GM11168 (cell line): Measurements from ENCODE around the gene SLC8A1.

ENCODE experiments used
- in situ Hi-C: fragments of 300-500 bp; cut with MboI; formaldehyde crosslinking; loops from one replicate; pipeline ENCODE4 v1.12.0; 2022; ENCODE audit warnings: low sequenced_read_pairs; ENCODE audit not compliant: unreplicated experiment

SLC8A1 gene

GRCh38 chr2:40130251-40130994 lies 321.5 kb downstream of the SLC8A1 start:
- in situ Hi-C loops, result no loop called here

GRCh38 chr2:40129725-40130124 lies 322.2 kb downstream of the SLC8A1 start:
- in situ Hi-C loops, result no loop called here

DNA sequence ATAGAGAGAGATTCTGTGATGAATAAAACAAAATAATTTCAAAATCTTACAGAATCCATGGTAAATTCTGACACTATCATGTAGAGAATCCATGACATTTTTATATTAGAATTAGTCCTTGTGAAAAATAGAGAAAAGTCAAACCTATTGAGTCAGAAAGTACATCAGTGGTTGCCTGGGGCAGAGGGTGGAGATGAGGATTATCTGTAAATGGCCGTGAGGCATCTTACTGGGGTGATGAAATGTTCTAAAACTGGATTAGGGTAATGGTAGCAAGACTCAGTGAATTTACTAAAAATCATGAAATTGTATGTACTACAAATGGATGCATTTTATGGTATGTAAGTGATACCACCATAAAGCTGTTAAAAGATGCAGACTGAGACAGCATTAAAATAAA lies 323.1 kb downstream of the SLC8A1 start:
- in situ Hi-C loops, result no loop called here

GRCh38 chr2:40127890-40128557 lies 323.9 kb downstream of the SLC8A1 start:
- in situ Hi-C loops, result no loop called here

DNA sequence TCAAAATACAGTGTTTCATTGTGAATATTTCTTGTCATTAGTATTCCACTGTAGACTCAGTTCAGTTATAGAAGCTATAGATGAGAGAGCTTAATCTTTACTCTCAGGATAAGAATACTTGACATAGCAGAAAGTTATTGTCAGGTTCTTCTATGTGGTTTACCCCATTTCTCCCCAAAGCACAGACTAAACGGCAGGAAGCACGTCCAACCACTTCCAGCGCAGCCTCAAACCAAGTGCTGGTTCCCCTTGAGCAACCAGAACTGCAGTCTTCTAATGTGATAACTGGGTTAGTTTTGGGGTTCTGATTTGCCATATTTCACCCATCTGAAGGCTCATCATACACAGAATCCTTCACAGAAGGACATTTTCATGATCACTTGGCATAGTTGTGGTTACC lies 324.7 kb downstream of the SLC8A1 start:
- in situ Hi-C loops, result no loop called here

DNA sequence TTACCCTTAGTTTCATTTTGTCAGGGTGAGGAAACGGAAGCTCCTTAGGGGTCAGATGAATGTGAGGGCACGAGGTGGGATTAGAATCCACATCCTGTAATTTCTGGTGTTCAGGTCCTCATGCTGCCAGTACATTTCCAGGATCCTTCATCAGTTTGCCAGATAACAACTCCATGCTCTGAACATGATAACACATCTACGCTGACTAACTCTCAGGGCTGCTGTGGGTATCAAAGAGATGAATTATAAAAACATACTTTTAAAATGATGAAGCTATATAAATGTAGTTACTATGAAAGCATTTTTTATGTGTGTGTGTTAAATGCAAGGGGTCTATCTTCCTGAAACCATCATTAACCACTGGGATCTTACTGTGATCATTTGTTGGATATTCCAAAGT lies 325.9 kb downstream of the SLC8A1 start:
- in situ Hi-C loops, result no loop called here

- in situ Hi-C loops, result no loop called here
Observed at GRCh38 chr2:40123746-40124145, 328.1 kb downstream of the SLC8A1 start.

- in situ Hi-C loops, result no loop called here
Observed at GRCh38 chr2:40123326-40123725, 328.6 kb downstream of the SLC8A1 start.

GRCh38 chr2:40120957-40121356 lies 330.9 kb downstream of the SLC8A1 start:
- in situ Hi-C loops, result no loop called here

GRCh38 chr2:40120026-40120425 lies 331.9 kb downstream of the SLC8A1 start:
- in situ Hi-C loops, result no loop called here

DNA sequence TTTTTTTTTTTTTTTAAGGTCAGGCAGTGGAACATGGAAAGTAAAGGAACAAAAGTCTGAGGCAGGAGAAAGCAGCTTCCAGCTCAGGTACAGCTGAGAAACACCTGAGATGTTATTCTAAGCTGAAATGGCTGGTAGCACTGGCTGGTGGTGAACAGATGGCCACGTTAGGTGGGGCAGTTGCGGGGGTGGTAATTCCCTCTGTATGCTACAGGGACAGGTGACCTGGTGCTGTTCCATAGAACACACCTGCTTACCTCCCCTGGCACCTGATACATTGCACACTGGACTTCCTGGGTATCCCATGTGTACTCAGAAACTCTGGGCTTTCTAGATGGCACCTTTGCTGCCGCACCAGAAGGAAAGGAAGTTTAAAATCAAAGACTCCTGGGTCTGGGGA lies 333.3 kb downstream of the SLC8A1 start:
- in situ Hi-C loops, result no loop called here

DNA sequence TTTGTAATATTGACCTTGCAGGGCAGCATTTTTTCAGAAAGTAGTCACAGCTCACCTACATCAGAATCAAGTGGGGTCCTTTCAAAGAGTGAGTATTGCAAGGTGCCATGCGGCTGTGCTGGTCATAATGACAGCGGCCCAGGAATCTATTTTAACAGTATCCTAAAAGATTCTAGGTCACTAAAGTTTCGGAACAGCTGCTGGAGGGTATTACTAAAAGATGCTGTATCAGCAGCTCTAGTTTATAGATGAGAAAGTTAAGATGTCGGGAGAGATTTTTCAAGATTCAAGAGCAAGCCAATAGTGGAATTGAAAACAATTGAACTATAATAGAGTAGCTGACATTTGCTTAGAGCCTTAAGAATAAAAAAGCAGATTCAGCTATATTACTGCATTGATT lies 336.0 kb downstream of the SLC8A1 start:
- in situ Hi-C loops, result no loop called here

- in situ Hi-C loops, result no loop called here
Observed at GRCh38 chr2:40115348-40115747, 336.5 kb downstream of the SLC8A1 start.

GRCh38 chr2:40113997-40114396 lies 337.9 kb downstream of the SLC8A1 start:
- in situ Hi-C loops, result no loop called here

GRCh38 chr2:40113272-40113968 lies 338.5 kb downstream of the SLC8A1 start:
- in situ Hi-C loops, result no loop called here

GRCh38 chr2:40109381-40109780 lies 342.5 kb downstream of the SLC8A1 start:
- in situ Hi-C loops, result no loop called here

GRCh38 chr2:40108851-40109250 lies 343.0 kb downstream of the SLC8A1 start:
- in situ Hi-C loops, result no loop called here

GRCh38 chr2:40106061-40106460 lies 345.8 kb downstream of the SLC8A1 start:
- in situ Hi-C loops, result no loop called here

DNA sequence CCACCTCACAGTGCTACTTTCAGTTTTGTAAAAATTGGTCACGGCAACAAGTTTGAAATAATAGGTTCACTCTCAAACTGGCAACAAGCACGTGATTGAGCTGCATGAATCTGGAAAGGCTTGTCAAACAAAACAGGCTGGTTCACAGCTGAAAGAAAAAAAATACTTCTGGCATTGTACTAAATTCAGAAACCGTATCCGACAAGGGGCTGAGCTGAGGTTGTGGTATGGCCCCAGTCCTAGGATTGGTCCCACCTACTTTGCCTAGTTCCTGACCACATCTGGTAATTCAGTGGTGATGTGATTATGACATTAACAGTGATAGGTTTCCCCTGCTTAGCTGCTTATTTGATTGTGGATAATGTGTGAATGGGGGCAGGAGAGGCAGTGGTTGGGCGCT lies 346.3 kb downstream of the SLC8A1 start:
- in situ Hi-C loops, result no loop called here

GRCh38 chr2:40103590-40103989 lies 348.3 kb downstream of the SLC8A1 start:
- in situ Hi-C loops, result no loop called here

- in situ Hi-C loops, result no loop called here
Observed at GRCh38 chr2:40103163-40103562, 348.7 kb downstream of the SLC8A1 start.
